T-helper 9 cell (primary cell): ENCODE data around the gene KIF5B.

Experiments used
- DNase-seq: peaks from one replicate; pipeline ENCODE4 v3.0.0-alpha.2; 2020

Gene KIF5B

GRCh38 chr10:31959461-31960173 lies 96.6 kb downstream of the KIF5B start:
- no peak for DNase-seq
